Forelimb muscle (tissue), 1 donor: ENCODE measurements around the gene C1orf94. TPM values are rescaled to one million over a fixed set of nuclear protein-coding genes. Genes with fewer than 3 reads are reported as not detected.

Experiments
- DNase-seq: peaks from one replicate; pipeline ENCODE4 v3.0.0-alpha.2; 2013; ENCODE audit warnings: low read depth
- polyA plus RNA-seq: library from polyadenylated mRNA; unstranded; fragments of 120-200 nt; gene quantifications from one replicate; pipeline ENCODE4 v1.2.1, GENCODE V29; 2013; ENCODE audit not compliant: insufficient read length

C1orf94 gene, protein sequence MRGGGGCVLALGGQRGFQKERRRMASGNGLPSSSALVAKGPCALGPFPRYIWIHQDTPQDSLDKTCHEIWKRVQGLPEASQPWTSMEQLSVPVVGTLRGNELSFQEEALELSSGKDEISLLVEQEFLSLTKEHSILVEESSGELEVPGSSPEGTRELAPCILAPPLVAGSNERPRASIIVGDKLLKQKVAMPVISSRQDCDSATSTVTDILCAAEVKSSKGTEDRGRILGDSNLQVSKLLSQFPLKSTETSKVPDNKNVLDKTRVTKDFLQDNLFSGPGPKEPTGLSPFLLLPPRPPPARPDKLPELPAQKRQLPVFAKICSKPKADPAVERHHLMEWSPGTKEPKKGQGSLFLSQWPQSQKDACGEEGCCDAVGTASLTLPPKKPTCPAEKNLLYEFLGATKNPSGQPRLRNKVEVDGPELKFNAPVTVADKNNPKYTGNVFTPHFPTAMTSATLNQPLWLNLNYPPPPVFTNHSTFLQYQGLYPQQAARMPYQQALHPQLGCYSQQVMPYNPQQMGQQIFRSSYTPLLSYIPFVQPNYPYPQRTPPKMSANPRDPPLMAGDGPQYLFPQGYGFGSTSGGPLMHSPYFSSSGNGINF
- 0.06 TPM for polyA plus RNA-seq

GRCh38 chr1:34176830-34177603, at the start of gene C1orf94:
Gene C1orf94 (plus strand): TSS chr1:34176907. CDS start chr1:34177790, 883 bp downstream.
- DNase-seq: no peak

GRCh38 chr1:34127006-34128000, 49.4 kb upstream of the C1orf94 start:
- no peak for DNase-seq

- no peak for DNase-seq
These were observed 48.4 kb upstream of the C1orf94 start for GRCh38 chr1:34128186-34128889.

GRCh38 chr1:34129630-34130029, 47.1 kb upstream of the C1orf94 start:
- no peak for DNase-seq

DNA sequence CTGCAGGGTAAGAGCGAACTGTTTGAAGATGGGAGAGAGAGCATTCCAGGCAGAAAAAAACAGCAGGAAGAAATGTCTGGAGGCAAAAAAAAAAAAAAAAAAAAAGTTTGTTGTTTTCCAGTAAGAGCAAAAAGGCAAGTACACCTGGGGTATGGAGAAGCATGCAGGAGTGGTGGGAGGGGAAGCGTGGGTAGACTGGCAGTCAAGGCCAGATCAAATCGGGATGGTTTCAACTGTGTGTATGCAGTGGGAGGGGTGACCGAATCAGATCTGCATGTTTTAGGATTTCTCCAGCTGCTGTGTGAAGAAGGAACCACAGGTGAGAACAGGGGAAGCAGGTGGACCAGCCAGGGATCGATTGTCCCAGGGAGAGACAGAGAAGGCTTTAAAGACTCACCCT, 46.4 kb upstream of the C1orf94 start:
- no peak for DNase-seq

- DNase-seq: no peak
These were observed 45.1 kb upstream of the C1orf94 start for GRCh38 chr1:34131396-34132160.

DNA sequence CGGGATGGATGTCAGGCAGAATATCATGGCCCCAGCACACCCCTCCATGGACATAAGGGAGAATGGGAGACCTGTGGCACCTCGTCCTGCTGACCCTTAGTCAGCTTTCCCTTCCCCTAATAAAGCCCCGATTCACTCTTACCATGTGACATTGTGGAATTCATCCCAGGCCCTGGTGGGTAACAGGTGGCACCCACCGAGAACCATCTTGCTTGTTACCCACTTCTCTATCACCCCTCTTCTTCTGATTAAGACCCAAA, 44.6 kb upstream of the C1orf94 start:
- DNase-seq: no peak

DNA sequence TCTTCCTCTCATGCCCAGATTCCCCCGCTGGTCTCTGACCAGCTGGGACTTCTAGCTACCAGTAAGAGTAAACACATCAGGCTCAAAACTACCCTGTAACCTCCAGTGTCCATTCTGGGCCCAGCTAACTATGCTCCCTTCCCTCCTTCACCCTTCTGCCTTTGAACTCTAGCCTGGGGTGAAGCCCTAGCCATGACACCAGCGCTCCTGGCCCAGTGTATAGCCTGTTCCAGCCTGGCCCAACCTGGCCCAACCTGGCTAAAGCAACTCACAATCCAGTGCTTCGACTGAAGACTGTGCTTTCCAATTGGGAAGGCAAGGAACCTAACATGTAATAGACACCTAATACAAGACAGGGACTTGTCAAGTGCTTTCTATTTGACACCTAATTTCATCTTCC, 39.3 kb upstream of the C1orf94 start:
- no peak for DNase-seq

GRCh38 chr1:34140011-34140676, 36.6 kb upstream of the C1orf94 start:
- DNase-seq: no peak

DNA sequence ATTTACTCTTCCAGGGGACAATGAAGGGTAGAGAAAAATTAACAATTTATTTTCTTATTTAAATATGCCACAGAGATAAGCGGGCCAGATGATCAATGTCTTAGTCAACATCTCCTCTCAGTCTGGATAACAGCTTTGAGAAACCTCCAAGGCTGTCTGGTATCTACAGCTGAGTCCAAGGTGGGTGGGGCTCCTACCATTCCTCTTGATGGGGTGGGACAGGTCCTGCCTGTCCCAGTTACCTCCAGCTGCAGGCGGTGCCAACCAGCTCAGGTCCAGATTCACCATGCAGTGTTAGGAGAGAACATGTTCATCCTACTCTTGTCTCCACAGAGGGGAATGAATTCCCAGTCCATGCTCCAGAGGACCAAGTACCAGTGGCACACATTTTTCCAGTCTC, 32.7 kb upstream of the C1orf94 start:
- no peak for DNase-seq

GRCh38 chr1:34144766-34145165, 31.9 kb upstream of the C1orf94 start:
- DNase-seq: no peak

DNA sequence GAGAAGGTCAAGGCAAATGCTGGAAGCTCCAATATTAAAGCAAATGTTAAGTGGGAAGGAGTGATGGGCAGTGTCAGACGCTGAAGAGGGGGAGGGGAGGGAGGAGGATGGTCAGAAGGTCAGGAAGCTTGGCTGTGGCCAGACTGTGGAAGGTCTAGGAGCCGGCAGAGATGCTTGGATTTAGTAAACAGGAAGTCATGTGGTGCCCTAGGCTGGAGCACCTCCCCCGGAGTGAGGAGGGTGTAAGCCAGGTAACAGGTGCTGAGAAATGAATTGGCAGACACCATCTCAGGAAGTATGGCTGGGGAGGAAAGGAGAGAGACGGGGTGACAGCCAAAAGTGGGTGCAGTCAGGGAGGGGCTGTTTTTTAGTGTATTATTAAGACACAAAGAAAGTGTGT, 29.4 kb upstream of the C1orf94 start:
- DNase-seq: no peak

DNA sequence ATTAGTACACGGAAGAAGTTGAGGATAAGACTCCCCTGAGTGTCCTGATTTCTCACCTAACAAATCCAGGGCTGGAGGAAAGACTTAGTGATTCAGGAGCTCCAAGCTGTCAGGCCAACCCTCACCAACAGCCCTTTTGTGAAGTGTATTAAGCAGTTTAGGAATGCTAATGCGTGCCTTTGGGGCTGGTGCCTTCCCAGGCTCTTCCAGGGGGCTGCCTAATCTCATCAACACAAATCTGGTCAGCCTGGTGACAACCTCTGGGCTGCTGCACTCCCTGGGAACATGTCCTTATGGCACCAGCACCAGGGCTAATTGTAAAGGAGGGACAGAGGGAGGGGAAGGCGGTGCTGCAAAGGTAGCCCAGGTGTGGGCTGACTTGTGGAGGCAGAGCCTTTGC, 27.2 kb upstream of the C1orf94 start:
- DNase-seq: no peak

DNA sequence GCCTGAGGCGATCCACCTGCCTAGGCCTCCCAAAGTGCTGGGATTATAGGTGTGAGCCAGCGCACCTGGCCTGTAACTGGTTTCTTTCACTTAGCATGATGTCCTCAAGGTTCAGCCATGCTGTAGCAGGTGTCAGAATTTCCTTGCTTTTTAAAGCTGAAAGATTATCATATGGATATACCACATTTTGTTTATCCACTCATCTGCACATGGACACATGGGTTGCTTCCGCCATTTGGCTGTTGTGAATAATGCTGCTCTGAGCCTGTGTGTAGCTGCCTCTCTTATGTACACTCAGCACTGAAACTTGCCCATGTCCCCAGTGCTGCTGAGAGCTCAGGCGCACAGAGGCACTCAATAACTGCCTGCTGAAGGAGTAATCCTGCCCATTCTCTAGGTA, 23.5 kb upstream of the C1orf94 start:
- no peak for DNase-seq

DNA sequence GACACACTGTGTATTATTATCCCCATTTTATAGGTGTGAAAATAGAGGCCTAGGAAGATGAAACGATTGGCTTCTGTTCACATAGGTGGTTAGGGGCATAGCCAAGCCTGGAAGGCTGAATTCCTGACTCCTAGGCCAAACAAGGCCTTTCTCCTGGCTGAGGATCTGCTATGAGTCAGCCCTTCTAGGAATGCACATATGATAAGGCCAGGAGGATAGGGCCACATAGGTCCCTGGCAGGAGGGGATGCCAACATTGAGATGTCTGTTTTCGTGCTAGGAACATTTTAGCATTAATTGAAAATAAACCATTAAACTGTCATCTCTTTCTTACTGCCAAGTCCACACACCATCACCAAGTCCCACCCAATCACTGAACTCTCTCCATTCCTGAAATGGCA, 20.8 kb upstream of the C1orf94 start:
- no peak for DNase-seq

DNA sequence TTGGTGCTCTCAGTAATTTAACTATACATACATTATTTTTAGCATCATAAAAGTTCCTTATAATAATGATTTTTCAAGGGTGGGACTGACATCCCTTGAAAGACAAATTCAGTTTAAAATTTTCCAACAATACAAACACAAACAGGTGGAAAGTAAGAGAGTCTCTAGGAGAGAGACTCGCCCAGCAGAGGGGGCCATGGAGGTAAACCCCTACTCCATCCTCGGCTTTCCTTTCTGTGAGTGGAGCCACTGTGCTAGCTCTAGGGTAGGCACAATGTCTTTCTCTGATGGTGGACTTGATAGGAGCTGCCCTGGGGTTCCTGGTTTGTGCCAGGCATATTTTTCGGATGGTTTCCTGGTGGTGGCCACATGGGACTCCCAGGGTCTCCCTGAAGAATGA, 20.0 kb upstream of the C1orf94 start:
- DNase-seq: no peak

GRCh38 chr1:34162852-34163766, 13.6 kb upstream of the C1orf94 start:
- no peak for DNase-seq
